HepG2 (cell line): ENCODE data around the gene ADCY9. TPM values are rescaled to one million over a fixed set of nuclear protein-coding genes. Genes with fewer than 3 reads are reported as not detected.

Experiments used
- BATF2 ChIP-seq: sonication (generic); formaldehyde crosslinking; IDR thresholded peaks from 2 replicates; pipeline ENCODE4 v1.8.0; 2022; ENCODE audit warnings: mild to moderate bottlenecking, missing genetic modification reagents, moderate library complexity
- ELF1 ChIP-seq: sonication (generic); formaldehyde crosslinking; IDR thresholded peaks from 2 replicates; pipeline ENCODE4 v1.4.0; 2020; ENCODE audit warnings: missing genetic modification reagents
- FOXC1 ChIP-seq: sonication (generic); formaldehyde crosslinking; IDR thresholded peaks from 2 replicates; pipeline ENCODE4 v1.8.0; 2022; ENCODE audit warnings: mild to moderate bottlenecking, missing genetic modification reagents, borderline replicate concordance
- GFI1 ChIP-seq: sonication (generic); formaldehyde crosslinking; IDR thresholded peaks from 2 replicates; pipeline ENCODE4 v1.5.0; 2020; ENCODE audit warnings: missing genetic modification reagents, mild to moderate bottlenecking, borderline replicate concordance
- MXD3 ChIP-seq: IDR thresholded peaks from 2 replicates; pipeline ENCODE4 v1.6.1; 2016; ENCODE audit warnings: mild to moderate bottlenecking, missing biosample characterization, missing genetic modification reagents
- NFKB2 ChIP-seq: sonication (generic); formaldehyde crosslinking; IDR thresholded peaks from 2 replicates; pipeline ENCODE4 v1.4.0; 2020; ENCODE audit warnings: missing genetic modification reagents, borderline replicate concordance
- REPIN1 ChIP-seq: sonication (generic); formaldehyde crosslinking; IDR thresholded peaks from 2 replicates; pipeline ENCODE4 v1.8.0; 2022; ENCODE audit warnings: missing genetic modification reagents, low read depth, mild to moderate bottlenecking, borderline replicate concordance
- RFX1 ChIP-seq: fragments of 450-650 bp; IDR thresholded peaks from 2 replicates; pipeline ENCODE4 v1.6.1; 2017
- ZNF382 ChIP-seq: sonication (generic); formaldehyde crosslinking; IDR thresholded peaks from 2 replicates; pipeline ENCODE4 v1.5.0; 2020; ENCODE audit warnings: missing genetic modification reagents, mild to moderate bottlenecking, borderline replicate concordance
- ZNF609 ChIP-seq: sonication (generic); formaldehyde crosslinking; IDR thresholded peaks from 2 replicates; pipeline ENCODE4 v1.4.0; 2020; ENCODE audit warnings: mild to moderate bottlenecking, missing genetic modification reagents, borderline replicate concordance
- ZNF616 ChIP-seq: sonication (generic); formaldehyde crosslinking; IDR thresholded peaks from 2 replicates; pipeline ENCODE4 v1.5.0; 2020; ENCODE audit warnings: low read depth, mild to moderate bottlenecking, missing genetic modification reagents
- ZNF704 ChIP-seq: sonication (generic); formaldehyde crosslinking; IDR thresholded peaks from 2 replicates; pipeline ENCODE4 v1.8.1; 2023; ENCODE audit warnings: mild to moderate bottlenecking, inconsistent platforms, moderate library complexity, missing genetic modification reagents, borderline replicate concordance
- ZUFSP ChIP-seq: sonication (generic); formaldehyde crosslinking; IDR thresholded peaks from 2 replicates; pipeline ENCODE4 v1.9.0; 2021; ENCODE audit warnings: missing genetic modification reagents, mild to moderate bottlenecking, borderline replicate concordance
- polyA plus RNA-seq, 8 experiments: library from polyadenylated mRNA; depleted of rRNA in 3 of 8; stranded (reverse) in 7 of 8; unstranded in 1 of 8; fragments of >200 nt; fragmentation: Illumina TruSeq in 4 of 8; extraction: Trizol in 4 of 8; gene quantifications; 2 replicates each; pipeline versions ENCODE4 v1.2.1 to v1.2.3, GENCODE V29; 2011 to 2016; ENCODE audit warnings: low read depth in 4 of 8, missing spikeins in 1 of 8, mixed read lengths in 1 of 8; ENCODE audit not compliant: insufficient read depth in 1 of 8
- total RNA-seq, 5 experiments: library from RNA; depleted of rRNA; stranded (reverse); fragments of >200 nt; fragmentation: Illumina TruSeq; extraction: Trizol; gene quantifications; 2 replicates each; pipeline ENCODE4 v1.2.3, GENCODE V29; 2016; ENCODE audit warnings: low read depth in 1 of 5
- TF ChIP-seq, protein P1 (sequence below): sonication (generic); formaldehyde crosslinking; IDR thresholded peaks from 2 replicates; pipeline ENCODE4 v1.4.0; 2020; ENCODE audit warnings: missing genetic modification reagents, borderline replicate concordance

ADCY9 gene
- total and polyA plus RNA-seq, 2 of the 13 experiments (the other 11 are each of a cell fraction or from before 2014, with no cell fraction given) = 11.2 to 13.9 TPM

- TF ChIP-seq, protein P1, sequence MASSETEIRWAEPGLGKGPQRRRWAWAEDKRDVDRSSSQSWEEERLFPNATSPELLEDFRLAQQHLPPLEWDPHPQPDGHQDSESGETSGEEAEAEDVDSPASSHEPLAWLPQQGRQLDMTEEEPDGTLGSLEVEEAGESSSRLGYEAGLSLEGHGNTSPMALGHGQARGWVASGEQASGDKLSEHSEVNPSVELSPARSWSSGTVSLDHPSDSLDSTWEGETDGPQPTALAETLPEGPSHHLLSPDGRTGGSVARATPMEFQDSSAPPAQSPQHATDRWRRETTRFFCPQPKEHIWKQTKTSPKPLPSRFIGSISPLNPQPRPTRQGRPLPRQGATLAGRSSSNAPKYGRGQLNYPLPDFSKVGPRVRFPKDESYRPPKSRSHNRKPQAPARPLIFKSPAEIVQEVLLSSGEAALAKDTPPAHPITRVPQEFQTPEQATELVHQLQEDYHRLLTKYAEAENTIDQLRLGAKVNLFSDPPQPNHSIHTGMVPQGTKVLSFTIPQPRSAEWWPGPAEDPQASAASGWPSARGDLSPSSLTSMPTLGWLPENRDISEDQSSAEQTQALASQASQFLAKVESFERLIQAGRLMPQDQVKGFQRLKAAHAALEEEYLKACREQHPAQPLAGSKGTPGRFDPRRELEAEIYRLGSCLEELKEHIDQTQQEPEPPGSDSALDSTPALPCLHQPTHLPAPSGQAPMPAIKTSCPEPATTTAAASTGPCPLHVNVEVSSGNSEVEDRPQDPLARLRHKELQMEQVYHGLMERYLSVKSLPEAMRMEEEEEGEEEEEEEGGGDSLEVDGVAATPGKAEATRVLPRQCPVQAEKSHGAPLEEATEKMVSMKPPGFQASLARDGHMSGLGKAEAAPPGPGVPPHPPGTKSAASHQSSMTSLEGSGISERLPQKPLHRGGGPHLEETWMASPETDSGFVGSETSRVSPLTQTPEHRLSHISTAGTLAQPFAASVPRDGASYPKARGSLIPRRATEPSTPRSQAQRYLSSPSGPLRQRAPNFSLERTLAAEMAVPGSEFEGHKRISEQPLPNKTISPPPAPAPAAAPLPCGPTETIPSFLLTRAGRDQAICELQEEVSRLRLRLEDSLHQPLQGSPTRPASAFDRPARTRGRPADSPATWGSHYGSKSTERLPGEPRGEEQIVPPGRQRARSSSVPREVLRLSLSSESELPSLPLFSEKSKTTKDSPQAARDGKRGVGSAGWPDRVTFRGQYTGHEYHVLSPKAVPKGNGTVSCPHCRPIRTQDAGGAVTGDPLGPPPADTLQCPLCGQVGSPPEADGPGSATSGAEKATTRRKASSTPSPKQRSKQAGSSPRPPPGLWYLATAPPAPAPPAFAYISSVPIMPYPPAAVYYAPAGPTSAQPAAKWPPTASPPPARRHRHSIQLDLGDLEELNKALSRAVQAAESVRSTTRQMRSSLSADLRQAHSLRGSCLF (CRISPR knock-in tag) = no peak
- TF ChIP-seq ELF1 (CRISPR knock-in tag) (peak; percentile 50; the same call in 1 of the 2 replicates), RFX1 (no peak), BATF2 (CRISPR knock-in tag) (no peak), MXD3 (CRISPR knock-in tag) (no peak), REPIN1 (CRISPR knock-in tag) (no peak), ZNF382 (CRISPR knock-in tag) (no peak), ZNF704 (CRISPR knock-in tag) (no peak), NFKB2 (no peak), FOXC1 (CRISPR knock-in tag) (no peak), GFI1 (CRISPR knock-in tag) (peak; percentile 56; the same call in 1 of the 2 replicates), ZUFSP (CRISPR knock-in tag) (no peak), ZNF616 (CRISPR knock-in tag) (no peak), ZNF609 (CRISPR knock-in tag) (peak; percentile 73)
These were observed 100.8 kb downstream of the ADCY9 start (continued) for GRCh38 chr16:4015275-4016004.
